ENCODE data around the gene HOXD3. TPM values are rescaled to one million over a fixed set of nuclear protein-coding genes. Genes with fewer than 3 reads are reported as not detected.
A peak's percentile ranks its signal among the peaks of the same experiment; 100 is the strongest.

Gene HOXD3
- total and polyA plus RNA-seq, 2 experiments from 2014 or later = not detected

DNA sequence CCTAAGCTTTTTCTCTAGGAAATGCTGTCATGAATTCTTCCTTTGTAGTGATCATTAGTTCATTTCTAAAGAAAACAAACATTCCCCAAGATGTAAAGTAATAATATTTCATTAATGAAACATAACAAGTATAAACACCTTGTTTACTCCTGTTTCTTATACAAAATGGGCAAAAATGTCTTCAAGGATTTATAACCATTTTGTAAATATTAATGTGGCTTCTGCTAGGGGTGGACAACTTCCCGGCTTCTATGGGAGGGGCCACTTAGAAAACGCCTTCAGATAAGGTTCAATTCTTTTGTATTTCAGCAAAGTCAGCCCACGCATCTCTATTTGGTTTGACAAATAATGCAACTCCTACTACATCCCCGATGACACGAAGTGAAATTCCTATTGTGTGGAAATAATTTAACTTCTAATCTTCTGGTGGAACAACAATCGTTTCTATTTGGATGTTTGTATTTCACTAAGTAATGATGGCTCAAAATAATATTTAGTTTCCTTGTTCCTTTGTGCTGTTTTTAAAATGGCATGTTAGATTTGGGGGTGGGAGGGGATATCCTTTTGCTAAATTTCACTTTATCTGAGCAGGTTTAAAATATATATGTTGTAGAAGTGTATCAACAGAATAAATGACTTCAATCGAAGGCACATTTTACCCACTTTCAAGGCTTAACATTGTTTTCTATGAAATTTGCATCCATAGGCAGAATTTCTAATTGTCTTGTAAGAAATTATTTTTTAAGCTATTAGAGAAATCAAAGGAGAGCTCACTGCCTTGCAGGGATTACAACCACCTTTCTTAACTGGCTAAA lies 16.7 kb downstream of the HOXD3 start:
- Histone ChIP-seq H3K4me1 (ENCODE audit: insufficient read depth) (peaks cover 51% of the 10 kb centered on the region), H4K20me1 (replicated peaks; ENCODE audit: insufficient read depth) (peaks cover 42% of the 10 kb centered on the region), H3F3A (replicated peaks; ENCODE audit: low read depth) (peaks cover 39% of the 10 kb centered on the region), H3K27me3 (ENCODE audit: insufficient read depth) (peaks cover 100% of the 10 kb centered on the region), H3K9me2 (ENCODE audit: insufficient read depth) (no peaks in the 10 kb centered on the region), H3K27ac (ENCODE audit: low read depth) (no peak overlapping the region), H3K4me2 (peak overlapping the region; percentile 84; the same call in 1 of the 2 replicates), H3K79me2 (replicated peaks; ENCODE audit: insufficient read depth) (no peaks in the 10 kb centered on the region), H3K4me3 (no peak overlapping the region), H2AFZ (no peak overlapping the region), H3K36me3 (ENCODE audit: insufficient read depth) (no peaks in the 10 kb centered on the region; the same call in 1 of the 2 replicates)
- ATAC-seq = no peak
- no peak for DNase-seq (ENCODE audit: low spot score)
- Mint-ChIP-seq H3K4me1 (peaks cover 53% of the 10 kb centered on the region), H3K36me3 (ENCODE audit: low read depth) (no peaks in the 10 kb centered on the region), H3K27me3 (ENCODE audit: insufficient read depth, low read depth, poor library complexity) (peaks cover 100% of the 10 kb centered on the region), H3K4me3 (peak overlapping the region; percentile 68; the same call in 1 of the 3 replicates), H3K27ac (no peak overlapping the region), H3K9me3 (peaks cover 3% of the 10 kb centered on the region; the same call in 2 of the 3 replicates)
- TF ChIP-seq JUNB (IDR thresholded peaks at IDR 0.05; ENCODE audit: unreplicated experiment) (no peak), EZH2 (IDR thresholded peaks at IDR 0.05; ENCODE audit: low read depth, unreplicated experiment) (peak; percentile 16)

DNA sequence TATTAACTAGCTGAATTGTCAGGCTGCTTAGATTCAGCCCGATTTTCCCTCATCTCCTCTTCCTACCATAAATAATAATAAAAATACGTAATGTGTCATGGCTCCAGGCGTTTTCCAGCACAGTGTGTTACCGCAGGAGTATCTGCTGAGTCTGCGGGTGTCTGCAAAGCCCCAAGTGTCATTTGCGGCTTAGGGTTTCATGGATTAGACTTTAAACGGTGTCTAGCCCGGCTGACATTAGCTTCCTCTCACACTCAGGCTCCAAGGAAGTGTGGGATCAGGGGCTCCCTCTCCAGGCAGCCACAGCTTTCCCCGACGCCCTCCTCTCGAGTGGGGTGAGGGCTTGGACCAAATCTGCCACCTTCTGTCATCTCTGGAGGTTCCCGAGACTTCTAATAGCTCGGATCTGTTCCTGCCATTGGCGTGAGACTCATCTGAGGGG lies 17.3 kb downstream of the HOXD3 start:
- H2AFZ ChIP-seq = no peak overlapping the region
- no peaks in the 10 kb centered on the region for H3K36me3 Mint-ChIP-seq (ENCODE audit: low read depth)

DNA sequence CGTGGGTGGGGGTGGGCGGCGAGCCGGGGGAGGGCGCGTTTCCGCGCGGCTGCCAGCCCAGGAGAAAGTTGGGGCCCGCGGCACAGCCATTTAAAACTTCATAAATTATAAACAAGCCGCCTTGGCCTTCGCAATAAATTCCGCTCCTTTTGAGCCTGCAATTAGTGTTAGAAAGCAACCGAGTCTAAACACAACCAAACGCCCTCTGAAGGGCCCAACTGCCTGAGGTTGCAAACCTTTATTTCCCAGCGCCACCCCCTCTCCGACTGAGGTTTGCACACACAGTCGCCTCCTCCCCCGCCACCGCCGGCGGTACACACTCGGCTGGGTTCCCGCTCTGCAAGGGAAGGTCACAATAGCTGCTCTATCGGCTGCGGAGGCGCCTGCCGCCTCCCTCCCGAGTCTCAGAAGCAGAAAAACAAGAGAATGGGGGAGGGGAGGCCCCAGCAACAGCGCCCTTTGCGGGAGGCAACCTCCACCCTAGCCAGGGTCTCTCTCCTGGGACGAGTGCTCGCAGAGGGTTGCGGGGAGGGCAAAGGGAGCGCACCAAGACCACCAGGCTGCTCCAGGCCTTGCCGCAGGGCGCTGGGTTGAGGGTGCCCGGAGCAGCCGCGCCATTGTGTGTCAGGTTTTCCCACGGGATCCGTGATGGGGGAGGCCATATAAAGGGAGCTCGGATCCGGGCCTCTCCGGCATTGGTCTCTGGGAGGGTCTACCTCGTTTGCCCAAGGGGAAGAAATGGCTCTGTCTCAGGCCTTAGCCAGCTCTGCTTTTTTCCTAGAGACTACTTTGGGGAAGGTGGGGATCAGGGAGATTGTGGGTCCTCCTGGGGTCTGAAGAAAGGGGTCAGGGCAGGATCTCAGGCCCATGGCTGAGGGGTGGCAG lies 18.0 kb downstream of the HOXD3 start:
- no peak overlapping the region for H3K27ac Mint-ChIP-seq
- TF ChIP-seq, protein P1, sequence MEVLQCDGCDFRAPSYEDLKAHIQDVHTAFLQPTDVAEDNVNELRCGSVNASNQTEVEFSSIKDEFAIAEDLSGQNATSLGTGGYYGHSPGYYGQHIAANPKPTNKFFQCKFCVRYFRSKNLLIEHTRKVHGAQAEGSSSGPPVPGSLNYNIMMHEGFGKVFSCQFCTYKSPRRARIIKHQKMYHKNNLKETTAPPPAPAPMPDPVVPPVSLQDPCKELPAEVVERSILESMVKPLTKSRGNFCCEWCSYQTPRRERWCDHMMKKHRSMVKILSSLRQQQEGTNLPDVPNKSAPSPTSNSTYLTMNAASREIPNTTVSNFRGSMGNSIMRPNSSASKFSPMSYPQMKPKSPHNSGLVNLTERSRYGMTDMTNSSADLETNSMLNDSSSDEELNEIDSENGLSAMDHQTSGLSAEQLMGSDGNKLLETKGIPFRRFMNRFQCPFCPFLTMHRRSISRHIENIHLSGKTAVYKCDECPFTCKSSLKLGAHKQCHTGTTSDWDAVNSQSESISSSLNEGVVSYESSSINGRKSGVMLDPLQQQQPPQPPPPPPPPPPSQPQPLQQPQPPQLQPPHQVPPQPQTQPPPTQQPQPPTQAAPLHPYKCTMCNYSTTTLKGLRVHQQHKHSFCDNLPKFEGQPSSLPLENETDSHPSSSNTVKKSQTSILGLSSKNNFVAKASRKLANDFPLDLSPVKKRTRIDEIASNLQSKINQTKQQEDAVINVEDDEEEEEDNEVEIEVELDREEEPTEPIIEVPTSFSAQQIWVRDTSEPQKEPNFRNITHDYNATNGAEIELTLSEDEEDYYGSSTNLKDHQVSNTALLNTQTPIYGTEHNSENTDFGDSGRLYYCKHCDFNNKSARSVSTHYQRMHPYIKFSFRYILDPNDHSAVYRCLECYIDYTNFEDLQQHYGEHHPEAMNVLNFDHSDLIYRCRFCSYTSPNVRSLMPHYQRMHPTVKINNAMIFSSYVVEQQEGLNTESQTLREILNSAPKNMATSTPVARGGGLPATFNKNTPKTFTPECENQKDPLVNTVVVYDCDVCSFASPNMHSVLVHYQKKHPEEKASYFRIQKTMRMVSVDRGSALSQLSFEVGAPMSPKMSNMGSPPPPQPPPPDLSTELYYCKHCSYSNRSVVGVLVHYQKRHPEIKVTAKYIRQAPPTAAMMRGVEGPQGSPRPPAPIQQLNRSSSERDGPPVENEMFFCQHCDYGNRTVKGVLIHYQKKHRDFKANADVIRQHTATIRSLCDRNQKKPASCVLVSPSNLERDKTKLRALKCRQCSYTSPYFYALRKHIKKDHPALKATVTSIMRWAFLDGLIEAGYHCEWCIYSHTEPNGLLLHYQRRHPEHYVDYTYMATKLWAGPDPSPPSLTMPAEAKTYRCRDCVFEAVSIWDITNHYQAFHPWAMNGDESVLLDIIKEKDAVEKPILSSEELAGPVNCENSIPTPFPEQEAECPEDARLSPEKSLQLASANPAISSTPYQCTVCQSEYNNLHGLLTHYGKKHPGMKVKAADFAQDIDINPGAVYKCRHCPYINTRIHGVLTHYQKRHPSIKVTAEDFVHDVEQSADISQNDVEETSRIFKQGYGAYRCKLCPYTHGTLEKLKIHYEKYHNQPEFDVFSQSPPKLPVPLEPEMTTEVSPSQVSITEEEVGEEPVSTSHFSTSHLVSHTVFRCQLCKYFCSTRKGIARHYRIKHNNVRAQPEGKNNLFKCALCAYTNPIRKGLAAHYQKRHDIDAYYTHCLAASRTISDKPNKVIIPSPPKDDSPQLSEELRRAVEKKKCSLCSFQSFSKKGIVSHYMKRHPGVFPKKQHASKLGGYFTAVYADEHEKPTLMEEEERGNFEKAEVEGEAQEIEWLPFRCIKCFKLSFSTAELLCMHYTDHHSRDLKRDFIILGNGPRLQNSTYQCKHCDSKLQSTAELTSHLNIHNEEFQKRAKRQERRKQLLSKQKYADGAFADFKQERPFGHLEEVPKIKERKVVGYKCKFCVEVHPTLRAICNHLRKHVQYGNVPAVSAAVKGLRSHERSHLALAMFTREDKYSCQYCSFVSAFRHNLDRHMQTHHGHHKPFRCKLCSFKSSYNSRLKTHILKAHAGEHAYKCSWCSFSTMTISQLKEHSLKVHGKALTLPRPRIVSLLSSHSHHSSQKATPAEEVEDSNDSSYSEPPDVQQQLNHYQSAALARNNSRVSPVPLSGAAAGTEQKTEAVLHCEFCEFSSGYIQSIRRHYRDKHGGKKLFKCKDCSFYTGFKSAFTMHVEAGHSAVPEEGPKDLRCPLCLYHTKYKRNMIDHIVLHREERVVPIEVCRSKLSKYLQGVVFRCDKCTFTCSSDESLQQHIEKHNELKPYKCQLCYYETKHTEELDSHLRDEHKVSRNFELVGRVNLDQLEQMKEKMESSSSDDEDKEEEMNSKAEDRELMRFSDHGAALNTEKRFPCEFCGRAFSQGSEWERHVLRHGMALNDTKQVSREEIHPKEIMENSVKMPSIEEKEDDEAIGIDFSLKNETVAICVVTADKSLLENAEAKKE (CRISPR knock-in tag; IDR thresholded peaks at IDR 0.05) = no peak
- TF ChIP-seq EZH2 (IDR thresholded peaks at IDR 0.05; ENCODE audit: low read depth, unreplicated experiment) (peak; percentile 85), EZH2phosphoT487 (IDR thresholded peaks at IDR 0.05; ENCODE audit: unreplicated experiment) (peak; percentile 67), NANOG (IDR thresholded peaks at IDR 0.05; ENCODE audit: borderline replicate concordance) (no peak), STAT1 (IDR thresholded peaks at IDR 0.05; ENCODE audit: unreplicated experiment) (no peak)

More for the DNA sequence above, 17.3 kb downstream of the HOXD3 start:
- DNase-seq (ENCODE audit: low spot score) (no peak), ATAC-seq (no peak)
- Histone ChIP-seq H3K36me3 (ENCODE audit: insufficient read depth) (no peaks in the 10 kb centered on the region; the same call in 1 of the 2 replicates), H4K20me1 (replicated peaks; ENCODE audit: insufficient read depth) (peaks cover 48% of the 10 kb centered on the region), H3K27me3 (ENCODE audit: insufficient read depth) (peaks cover 100% of the 10 kb centered on the region), H3F3A (replicated peaks; ENCODE audit: low read depth) (peaks cover 45% of the 10 kb centered on the region), H3K9me2 (ENCODE audit: insufficient read depth) (no peaks in the 10 kb centered on the region), H3K4me3 (peak overlapping the region; percentile 57), H3K4me1 (ENCODE audit: insufficient read depth) (peaks cover 56% of the 10 kb centered on the region), H3K79me2 (replicated peaks; ENCODE audit: insufficient read depth) (no peaks in the 10 kb centered on the region), H3K27ac (ENCODE audit: low read depth) (no peak overlapping the region), H3K4me2 (peak overlapping the region; percentile 84)
- peaks cover 100% of the 10 kb centered on the region for H3K27me3 Mint-ChIP-seq (ENCODE audit: insufficient read depth, low read depth, poor library complexity)
- H3K9me3 Mint-ChIP-seq = peaks cover 3% of the 10 kb centered on the region; the same call in 2 of the 3 replicates
- H3K4me3 Mint-ChIP-seq = peak overlapping the region; percentile 68; the same call in 1 of the 3 replicates
- TF ChIP-seq EZH2 (IDR thresholded peaks at IDR 0.05; ENCODE audit: low read depth, unreplicated experiment) = peak; percentile 72
- no peak for TF ChIP-seq POLR2AphosphoS5 (IDR thresholded peaks at IDR 0.05; ENCODE audit: low read depth)
- H3K27ac Mint-ChIP-seq = no peak overlapping the region
- peaks cover 55% of the 10 kb centered on the region for H3K4me1 Mint-ChIP-seq

More for the DNA sequence above, 18.0 kb downstream of the HOXD3 start:
- no peaks in the 10 kb centered on the region; the same call in 1 of the 2 replicates for H3K36me3 ChIP-seq (ENCODE audit: insufficient read depth)
- H2AFZ ChIP-seq = peak overlapping the region; percentile 84
- H3K27ac ChIP-seq (ENCODE audit: low read depth) = no peak overlapping the region
- peaks cover 100% of the 10 kb centered on the region for H3K27me3 Mint-ChIP-seq (ENCODE audit: insufficient read depth, low read depth, poor library complexity)
- peaks cover 48% of the 10 kb centered on the region for H3F3A ChIP-seq (replicated peaks; ENCODE audit: low read depth)
- H3K9me3 Mint-ChIP-seq = peaks cover 3% of the 10 kb centered on the region; the same call in 2 of the 3 replicates
- H3K4me1 ChIP-seq (ENCODE audit: insufficient read depth) = peaks cover 56% of the 10 kb centered on the region
- peaks cover 100% of the 10 kb centered on the region for H3K27me3 ChIP-seq (ENCODE audit: insufficient read depth)
- H3K36me3 Mint-ChIP-seq (ENCODE audit: low read depth) = no peaks in the 10 kb centered on the region
- H3K9me2 ChIP-seq (ENCODE audit: insufficient read depth) = no peaks in the 10 kb centered on the region
- peaks cover 48% of the 10 kb centered on the region for H4K20me1 ChIP-seq (replicated peaks; ENCODE audit: insufficient read depth)
- peak; percentile 85 for DNase-seq (ENCODE audit: low spot score)
- peak; percentile 37 for ATAC-seq
- H3K79me2 ChIP-seq (replicated peaks; ENCODE audit: insufficient read depth) = no peaks in the 10 kb centered on the region
- peaks cover 55% of the 10 kb centered on the region for H3K4me1 Mint-ChIP-seq
- H3K4me3 ChIP-seq = peak overlapping the region; percentile 57
- H3K4me3 Mint-ChIP-seq = peak overlapping the region; percentile 68
- peak overlapping the region; percentile 84 for H3K4me2 ChIP-seq
